GM18870 (cell line): ENCODE results near the gene PA2G4.
"Not testable (repeated sequence)": the region's sequence is repeated elsewhere in the genome, so short reads cannot be mapped to it uniquely, and the experiment has no call there.

Experiments
- ATAC-seq: cut with Tn5 transposase; IDR thresholded peaks from one replicate; pipeline ENCODE4 v1.9.1; 2021; ENCODE audit warnings: moderate library complexity; ENCODE audit not compliant: unreplicated experiment

PA2G4 gene

GRCh38 chr12:56104109-56104814 is at the start of gene PA2G4:
Gene PA2G4, plus strand, starts transcription at chr12:56104559. Its CDS starts 179 bp downstream, at chr12:56104738.
- peak; percentile 79 for ATAC-seq

GRCh38 chr12:56059964-56060363 is 44.4 kb upstream of the PA2G4 start:
- ATAC-seq = not testable (repeated sequence)

DNA sequence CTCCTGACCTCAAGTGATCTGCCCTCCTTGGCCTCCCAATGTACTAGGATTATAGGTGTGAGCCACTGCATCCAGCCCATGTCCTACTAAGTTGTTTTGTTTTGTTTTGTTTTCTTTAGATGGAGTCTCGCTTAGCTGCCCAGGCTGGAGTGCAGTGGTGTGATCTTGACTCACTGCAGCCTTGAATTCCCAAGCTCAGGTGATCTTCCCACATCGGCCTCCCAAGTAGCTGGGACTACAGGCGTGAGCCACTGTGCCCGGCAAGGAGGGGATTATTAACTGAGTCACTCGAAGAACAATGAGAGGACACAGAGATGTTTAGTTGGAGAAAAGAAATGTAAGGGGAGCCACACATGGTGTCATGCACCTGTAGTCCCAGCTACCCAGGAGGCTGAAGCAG is 42.4 kb upstream of the PA2G4 start:
- ATAC-seq = no peak

DNA sequence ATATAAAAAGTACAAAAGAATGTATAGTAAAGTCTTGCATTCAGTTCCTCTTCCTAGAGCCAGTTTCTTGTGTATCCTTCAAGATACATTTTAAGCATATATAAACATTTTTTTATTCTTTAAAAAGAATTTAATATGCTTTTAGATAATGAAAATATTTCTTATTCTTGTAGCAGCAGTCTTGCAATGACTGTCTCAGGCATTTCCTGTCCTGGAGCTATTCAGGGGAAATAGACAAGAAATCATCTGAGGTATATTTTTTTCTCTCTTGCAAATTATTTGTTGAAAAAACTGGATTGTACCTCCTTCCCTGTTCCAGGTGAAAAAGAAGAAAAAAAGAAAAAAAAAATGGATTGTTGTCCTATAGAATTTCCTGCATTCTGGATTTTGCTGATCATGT is 41.4 kb upstream of the PA2G4 start:
- ATAC-seq = no peak

- no peak for ATAC-seq
These were observed 32.7 kb upstream of the PA2G4 start for GRCh38 chr12:56071648-56072047.

- no peak for ATAC-seq
These were observed 30.0 kb upstream of the PA2G4 start for GRCh38 chr12:56074396-56074795.

- not testable (repeated sequence) for ATAC-seq
These were observed 26.4 kb upstream of the PA2G4 start for GRCh38 chr12:56077966-56078365.

GRCh38 chr12:56078427-56078826 is 25.9 kb upstream of the PA2G4 start:
- ATAC-seq = no peak

DNA sequence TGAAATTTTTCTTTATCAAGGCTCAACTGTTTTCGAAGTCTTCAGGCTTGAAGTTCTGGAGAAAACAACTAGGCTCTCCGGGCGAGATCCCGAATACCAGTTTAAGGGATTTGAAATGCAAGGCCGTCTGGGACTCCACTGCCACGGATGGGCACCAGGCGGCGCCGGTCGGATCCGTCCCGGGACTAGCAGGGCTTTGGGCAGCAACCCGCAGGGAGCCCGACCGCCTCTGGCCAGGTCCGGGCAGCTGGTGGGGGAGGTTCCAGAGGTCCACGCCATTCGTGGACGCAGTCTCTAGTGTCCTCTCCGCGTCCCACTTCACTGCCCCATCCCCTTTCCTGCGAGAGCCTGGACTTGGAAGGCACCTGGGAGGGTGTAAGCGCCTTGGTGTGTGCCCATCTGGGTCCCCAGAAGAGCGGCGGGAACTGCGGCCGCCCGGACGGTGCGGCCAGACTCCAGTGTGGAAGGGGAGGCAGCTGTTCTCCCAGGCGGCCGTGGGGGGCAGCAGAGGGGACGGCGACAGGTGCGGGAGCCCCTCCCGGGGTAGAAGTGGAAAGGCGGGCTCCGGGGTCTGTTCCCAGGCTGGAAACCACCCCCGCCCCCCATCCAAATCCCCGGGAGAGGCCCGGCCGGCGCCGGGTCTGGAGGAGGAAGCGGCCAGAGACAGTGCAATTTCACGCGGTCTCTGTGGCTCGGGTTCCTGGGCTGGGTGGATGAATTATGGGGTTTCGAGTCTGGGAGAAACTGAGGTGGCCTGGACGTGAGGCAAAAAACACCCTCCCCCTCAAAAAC is 25.2 kb upstream of the PA2G4 start:
- ATAC-seq = no peak

DNA sequence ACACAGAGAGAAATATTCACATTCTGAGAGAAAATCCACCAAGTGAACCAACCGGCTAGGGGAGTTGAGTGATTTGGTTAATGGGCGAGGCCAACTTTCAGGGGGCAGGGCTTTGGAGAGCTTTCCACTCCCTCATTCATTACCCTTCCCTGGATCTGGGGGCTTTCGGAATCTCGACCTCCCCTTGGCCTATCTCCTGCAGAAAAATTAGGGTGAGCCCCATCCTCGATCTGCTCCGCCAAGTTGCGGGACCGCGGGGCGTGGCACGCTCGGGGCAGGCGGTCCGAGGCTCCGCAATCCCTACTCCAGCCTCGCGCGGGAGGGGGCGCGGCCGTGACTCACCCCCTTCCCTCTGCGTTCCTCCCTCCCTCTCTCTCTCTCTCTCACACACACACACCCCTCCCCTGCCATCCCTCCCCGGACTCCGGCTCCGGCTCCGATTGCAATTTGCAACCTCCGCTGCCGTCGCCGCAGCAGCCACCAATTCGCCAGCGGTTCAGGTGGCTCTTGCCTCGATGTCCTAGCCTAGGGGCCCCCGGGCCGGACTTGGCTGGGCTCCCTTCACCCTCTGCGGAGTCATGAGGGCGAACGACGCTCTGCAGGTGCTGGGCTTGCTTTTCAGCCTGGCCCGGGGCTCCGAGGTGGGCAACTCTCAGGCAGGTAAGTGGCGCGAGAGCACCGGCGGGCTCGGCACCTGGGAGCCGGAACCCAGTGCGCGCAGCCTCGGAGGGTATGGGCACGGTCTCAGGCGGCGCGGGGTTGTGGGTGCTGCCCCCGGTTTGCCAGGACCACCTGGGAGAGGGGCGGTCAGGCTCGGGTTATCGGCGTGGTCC is 24.4 kb upstream of the PA2G4 start, which contains the start of gene ERBB3:
TSS of gene ERBB3 (plus strand) at position 443 of the 833 bp plus-strand sequence. CDS start at position 579, 136 bp downstream.
- ATAC-seq = no peak

- no peak for ATAC-seq
These were observed 23.7 kb upstream of the PA2G4 start for GRCh38 chr12:56080556-56081138.

DNA sequence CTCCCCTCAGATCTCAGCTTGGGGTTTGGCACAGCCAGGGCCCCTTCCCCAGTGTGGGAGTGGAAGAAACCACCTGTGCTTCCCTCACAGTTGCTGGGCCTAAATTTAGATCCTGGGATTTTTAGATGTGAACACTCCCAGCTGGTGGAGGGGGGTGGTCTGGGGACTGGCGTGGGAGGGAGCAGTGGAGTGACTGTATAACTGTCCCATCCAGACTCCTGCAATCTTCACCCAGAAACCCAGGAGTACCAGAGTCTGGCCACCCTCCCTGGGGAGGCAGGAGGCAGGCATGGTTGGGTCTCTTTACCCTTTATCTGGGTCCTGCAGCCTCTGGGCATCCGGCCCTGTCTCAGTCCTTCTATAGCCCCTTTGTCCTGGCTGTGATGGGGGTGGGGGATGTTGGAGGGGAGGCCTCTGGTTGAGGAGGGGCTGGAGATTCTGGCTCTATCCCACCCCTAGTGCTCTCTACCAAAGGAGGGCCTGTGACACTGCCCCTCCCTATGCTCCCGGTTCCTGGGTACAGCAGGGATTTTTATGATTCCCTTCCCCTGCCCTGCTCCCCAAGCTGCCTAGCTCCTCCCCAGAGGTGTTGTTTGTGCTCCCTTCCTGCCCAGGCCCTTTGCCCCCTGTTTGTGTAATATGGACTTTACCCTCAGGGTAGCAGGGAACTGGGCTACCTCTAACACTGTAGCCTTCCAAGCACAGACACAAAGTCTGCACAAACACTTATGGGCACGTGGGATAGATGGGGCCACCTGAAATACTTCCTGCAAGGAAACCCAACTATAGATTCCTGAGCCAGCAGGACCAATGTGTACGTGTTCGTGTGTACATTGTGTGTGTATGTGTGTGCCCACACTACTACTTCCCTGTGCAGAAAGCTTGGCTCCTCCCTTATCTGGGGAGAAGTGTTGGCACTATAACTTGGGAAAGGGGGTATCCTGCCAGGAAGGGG is 22.7 kb upstream of the PA2G4 start:
- ATAC-seq = no peak

GRCh38 chr12:56082382-56082781 is 22.0 kb upstream of the PA2G4 start:
- no peak for ATAC-seq

DNA sequence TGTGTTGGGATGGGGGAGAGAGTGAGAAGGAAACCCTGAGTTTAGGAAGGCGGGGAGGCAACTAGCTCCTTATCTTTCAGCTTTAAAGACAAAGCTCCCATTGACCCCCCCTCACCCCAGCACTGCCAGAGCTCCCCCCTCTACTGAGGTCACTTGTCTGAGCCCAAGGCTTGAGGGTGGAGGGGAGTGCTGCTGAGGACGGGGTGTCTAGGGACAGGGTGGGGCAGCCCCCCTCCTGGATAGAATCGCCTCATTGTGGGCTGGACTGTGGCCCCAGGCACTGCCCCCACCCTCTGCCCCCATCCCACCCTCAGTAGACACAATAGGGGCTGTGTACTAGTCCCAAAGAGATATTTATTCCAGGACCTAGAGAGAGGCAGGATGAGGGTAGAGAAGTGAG is 21.4 kb upstream of the PA2G4 start:
- no peak for ATAC-seq

DNA sequence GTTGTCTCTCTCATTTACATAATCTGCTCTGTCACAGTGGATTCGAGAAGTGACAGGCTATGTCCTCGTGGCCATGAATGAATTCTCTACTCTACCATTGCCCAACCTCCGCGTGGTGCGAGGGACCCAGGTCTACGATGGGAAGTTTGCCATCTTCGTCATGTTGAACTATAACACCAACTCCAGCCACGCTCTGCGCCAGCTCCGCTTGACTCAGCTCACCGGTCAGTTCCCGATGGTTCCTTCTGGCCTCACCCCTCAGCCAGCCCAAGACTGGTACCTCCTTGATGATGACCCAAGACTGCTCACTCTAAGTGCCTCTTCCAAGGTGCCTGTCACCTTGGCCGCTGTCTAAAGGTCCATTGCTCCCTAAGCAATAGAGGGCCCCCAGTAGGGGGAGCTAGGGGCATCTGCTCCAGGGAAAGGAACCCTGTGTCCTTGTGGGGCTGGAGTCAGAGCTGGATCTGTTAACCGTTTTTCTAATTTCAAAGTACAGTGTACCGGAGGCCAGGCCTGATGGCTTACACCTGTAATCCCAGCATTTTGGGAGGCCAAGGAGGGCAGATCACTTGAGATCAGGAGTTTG is 19.3 kb upstream of the PA2G4 start:
- no peak for ATAC-seq

DNA sequence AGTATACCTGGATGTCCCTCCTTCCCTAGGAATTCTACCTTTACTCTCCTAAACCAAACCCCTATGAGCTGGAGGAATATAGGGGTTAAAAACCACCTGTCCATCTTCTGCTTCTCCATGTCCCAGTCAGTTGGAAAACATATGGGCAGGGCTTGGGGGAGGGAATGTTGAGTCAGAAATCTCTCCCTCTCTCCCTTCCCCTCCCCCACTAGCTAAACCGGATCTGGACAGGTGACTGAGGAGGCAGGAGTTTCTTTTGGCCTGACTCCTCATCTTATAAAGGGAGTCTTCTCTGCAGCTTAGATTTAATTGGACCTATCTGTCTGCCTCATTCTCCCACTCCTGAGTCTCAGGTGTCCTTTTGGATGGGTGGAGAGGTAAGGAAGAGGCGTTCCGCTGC is 18.3 kb upstream of the PA2G4 start:
- no peak for ATAC-seq

GRCh38 chr12:56086608-56087007 is 17.8 kb upstream of the PA2G4 start:
- no peak for ATAC-seq

DNA sequence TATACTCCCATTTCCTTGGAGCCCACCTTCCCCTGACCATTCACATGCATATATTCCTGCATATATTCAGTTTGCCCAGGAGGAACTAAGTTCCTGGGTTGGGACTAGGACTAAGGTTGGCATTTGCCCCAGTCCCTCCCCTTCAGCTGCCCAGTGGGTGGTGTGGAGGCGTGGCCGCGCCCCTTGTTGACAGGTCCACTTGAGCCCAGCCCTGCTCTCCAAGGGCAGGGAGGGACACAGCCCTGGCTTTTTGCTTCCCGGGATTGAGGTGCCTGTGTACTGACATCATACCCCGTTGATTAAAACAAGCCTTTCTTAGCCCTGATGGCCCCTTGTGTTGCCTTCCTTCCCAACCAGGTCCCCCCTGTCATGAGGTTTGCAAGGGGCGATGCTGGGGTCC is 17.1 kb upstream of the PA2G4 start:
- no peak for ATAC-seq

GRCh38 chr12:56097738-56098137 is 6.6 kb upstream of the PA2G4 start:
- no peak for ATAC-seq
